Activated naive CD4-positive, alpha-beta T cell treated with anti-CD3 and anti-CD28 coated beads for 36 hours (primary cell): ENCODE results near the gene SPTBN2. TPM values are rescaled to one million over a fixed set of nuclear protein-coding genes. Genes with fewer than 3 reads are reported as not detected.

Source experiments
- CTCF ChIA-PET: fragments of 350-600 bp; sonication (Branson Sonifier 250); formaldehyde crosslinking; loops from one replicate; lab custom pipeline; 2021; ENCODE audit warnings: antibody characterized with exemption; lab: Charles Lee
- DNase-seq: peaks from one replicate; pipeline ENCODE4 v3.0.0-alpha.2; 2020
- H3K27ac Mint-ChIP-seq: one replicate; pipeline ENCODE4 v1.8.0; 2021; ENCODE audit warnings: mild to moderate bottlenecking, mixed read lengths
- H3K27me3 Mint-ChIP-seq: one replicate; pipeline ENCODE4 v1.8.0; 2021; ENCODE audit warnings: low read depth, mixed read lengths
- H3K36me3 Mint-ChIP-seq: one replicate; pipeline ENCODE4 v1.8.0; 2021; ENCODE audit warnings: low read depth, mixed read lengths
- H3K4me1 Mint-ChIP-seq: one replicate; pipeline ENCODE4 v1.8.0; 2021; ENCODE audit warnings: low read depth, mixed read lengths
- H3K4me3 Mint-ChIP-seq: one replicate; pipeline ENCODE4 v1.8.0; 2021; ENCODE audit warnings: mild to moderate bottlenecking, moderate library complexity, mixed read lengths
- H3K9me3 Mint-ChIP-seq: one replicate; pipeline ENCODE4 v1.8.0; 2021; ENCODE audit warnings: mixed read lengths
- intact Hi-C: fragments of 100-400 bp; cut with micrococcal nuclease; formaldehyde crosslinking; loops from one replicate; pipeline ENCODE4 v1.15.1; 2023
- total RNA-seq, 2 experiments: library from RNA; stranded (reverse); gene quantifications; one replicate each; pipeline ENCODE4 v1.2.3, GENCODE V29; 2021

SPTBN2 gene
- total RNA-seq, 2 experiments from 2014 or later: 1.8 to 3.0 TPM

DNA sequence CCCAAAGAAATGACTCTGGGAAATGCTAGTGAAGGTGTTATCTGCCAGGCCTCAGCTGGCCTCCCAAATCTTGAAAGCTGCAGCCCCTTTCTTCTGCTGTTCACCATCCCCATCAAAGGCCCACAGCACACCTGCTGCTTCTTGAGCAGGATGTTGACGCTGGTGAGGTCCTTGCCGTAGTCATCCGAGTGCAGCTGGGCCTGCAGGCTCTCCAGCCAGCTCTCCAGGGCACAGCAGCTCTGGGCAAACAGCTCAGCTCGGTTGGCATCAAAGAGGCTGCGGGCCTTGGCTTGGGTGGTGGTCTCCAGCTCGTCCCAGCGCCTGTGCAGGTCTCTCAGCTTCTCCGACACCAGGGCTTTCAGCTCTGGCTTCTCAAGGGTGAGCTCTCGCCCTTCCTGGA lies 32.9 kb downstream of the SPTBN2 start:
- no peak for DNase-seq

DNA sequence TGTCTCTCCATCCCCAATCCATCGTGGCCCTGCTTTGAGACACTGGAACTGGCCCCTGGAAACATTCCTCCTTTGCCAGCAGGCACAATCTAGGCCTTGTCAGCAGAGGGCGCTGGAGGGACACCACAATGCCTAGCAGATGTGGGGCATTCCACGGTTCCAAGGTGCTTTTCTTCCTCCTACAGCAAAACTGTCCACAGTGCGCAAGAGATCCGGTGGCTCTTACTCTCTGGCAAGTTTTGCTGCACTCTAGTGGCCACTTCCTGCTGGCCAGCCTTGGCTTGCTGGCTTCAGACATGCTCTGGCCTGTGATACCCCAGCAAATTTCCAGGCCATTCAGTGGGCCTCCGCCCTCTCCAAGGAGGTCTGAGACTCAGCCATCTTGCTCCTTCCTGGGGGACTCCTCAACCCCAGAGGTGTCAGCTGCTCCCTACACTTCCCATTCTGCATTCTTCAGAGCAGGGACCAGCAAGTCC lies 34.2 kb downstream of the SPTBN2 start:
- Mint-ChIP-seq H3K36me3 (no peaks in the 10 kb centered on the region), H3K4me3 (no peak overlapping the region), H3K27me3 (no peaks in the 10 kb centered on the region), H3K4me1 (no peaks in the 10 kb centered on the region), H3K9me3 (no peaks in the 10 kb centered on the region), H3K27ac (no peak overlapping the region)
- intact Hi-C loops: loop anchor here (1.0 to 2.0 kb wide), 6 partner anchors 50 to 377 kb away; partner anchors contain the start of gene C11orf86
- DNase-seq: peak; percentile 95
- CTCF ChIA-PET: interaction anchor here (0.6 to 2.5 kb wide), 6 partner anchors 9 to 451 kb away, joined by 3 to 35 read pairs (median 4); no protein-coding TSS in a partner anchor

More for the DNA sequence above, 32.9 kb downstream of the SPTBN2 start:
- Mint-ChIP-seq H3K4me3 (no peak overlapping the region), H3K9me3 (no peaks in the 10 kb centered on the region), H3K4me1 (no peaks in the 10 kb centered on the region), H3K27me3 (no peaks in the 10 kb centered on the region), H3K27ac (no peak overlapping the region), H3K36me3 (no peaks in the 10 kb centered on the region)
- CTCF ChIA-PET: interaction anchor here (0.6 to 2.5 kb wide), 9 partner anchors 9 to 273 kb away, joined by 3 to 35 read pairs (median 4); no protein-coding TSS in a partner anchor
- intact Hi-C loops: no loop called here

DNA sequence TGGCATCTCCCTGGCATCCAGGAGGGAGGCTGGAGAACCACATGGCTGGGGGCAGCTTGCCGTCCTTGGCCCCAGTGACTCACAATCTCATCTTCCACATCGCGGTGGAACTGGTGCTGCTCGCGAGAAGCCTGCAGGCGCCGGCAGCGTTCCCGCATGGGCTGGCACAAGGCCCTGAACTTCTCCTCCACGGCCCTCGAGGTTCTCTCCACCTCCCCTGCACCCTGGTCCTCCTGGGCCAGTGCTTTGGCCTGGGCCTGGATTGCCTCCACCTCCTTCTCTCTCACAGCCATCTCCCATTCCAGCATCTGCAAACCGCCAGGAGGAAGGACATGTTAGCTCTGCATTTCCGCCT lies 35.0 kb downstream of the SPTBN2 start:
- H3K36me3 Mint-ChIP-seq: no peaks in the 10 kb centered on the region
- CTCF ChIA-PET: interaction anchor here (0.7 to 1.1 kb wide), 4 partner anchors 101 to 140 kb away, joined by 3 to 6 read pairs (median 4); no protein-coding TSS in a partner anchor
- H3K27me3 Mint-ChIP-seq: no peaks in the 10 kb centered on the region
- no peaks in the 10 kb centered on the region for H3K9me3 Mint-ChIP-seq
- no peaks in the 10 kb centered on the region for H3K4me1 Mint-ChIP-seq
- DNase-seq: no peak
- intact Hi-C loops: loop anchor here (1.0 to 2.0 kb wide), 6 partner anchors 51 to 377 kb away; partner anchors contain the start of gene C11orf86
- H3K4me3 Mint-ChIP-seq: no peak overlapping the region
- no peak overlapping the region for H3K27ac Mint-ChIP-seq

DNA sequence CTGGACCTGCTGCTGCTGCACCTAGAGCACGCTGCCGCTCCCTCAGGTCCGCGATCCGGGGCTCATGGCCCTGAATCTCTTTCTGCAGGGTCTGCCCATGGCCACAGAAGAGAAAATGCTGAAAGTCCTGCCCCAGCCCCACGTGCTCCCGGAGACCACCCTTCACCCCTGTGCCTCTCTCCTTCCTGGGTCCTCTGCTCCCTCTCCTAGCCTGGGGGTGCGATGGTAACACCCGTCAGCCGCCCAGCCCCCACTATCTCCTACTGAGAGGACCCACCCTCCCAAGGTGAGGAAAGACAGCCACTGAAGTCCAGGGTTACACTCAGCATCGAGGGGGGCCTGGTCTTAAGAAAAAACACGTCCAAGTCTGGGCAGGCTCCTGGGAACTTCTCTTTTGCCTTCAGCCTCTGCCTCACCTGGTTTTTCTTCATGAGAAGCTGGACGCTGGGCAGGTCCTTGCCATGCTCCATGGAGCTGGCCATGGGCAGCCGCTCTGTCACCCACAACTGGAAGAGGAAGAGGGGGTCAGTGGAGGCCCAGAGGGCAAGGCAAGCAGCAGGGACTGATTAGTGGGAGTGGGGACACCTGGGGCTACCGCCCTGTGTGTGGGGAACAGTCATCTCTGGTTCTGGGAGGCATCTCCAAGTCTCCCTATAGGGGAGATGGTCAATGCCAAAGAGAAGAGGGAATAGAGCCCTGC lies 35.5 kb downstream of the SPTBN2 start:
- intact Hi-C loops: loop anchor here (1.0 to 2.0 kb wide), 6 partner anchors 51 to 378 kb away; partner anchors contain the start of gene C11orf86
- no peak for DNase-seq
- Mint-ChIP-seq H3K4me3 (no peak overlapping the region), H3K9me3 (no peaks in the 10 kb centered on the region), H3K27ac (no peak overlapping the region), H3K27me3 (no peaks in the 10 kb centered on the region), H3K36me3 (no peaks in the 10 kb centered on the region), H3K4me1 (no peaks in the 10 kb centered on the region)
- CTCF ChIA-PET: interaction anchor here (0.6 to 1.1 kb wide), 6 partner anchors 87 to 141 kb away, joined by 3 to 6 read pairs (median 4); no protein-coding TSS in a partner anchor

DNA sequence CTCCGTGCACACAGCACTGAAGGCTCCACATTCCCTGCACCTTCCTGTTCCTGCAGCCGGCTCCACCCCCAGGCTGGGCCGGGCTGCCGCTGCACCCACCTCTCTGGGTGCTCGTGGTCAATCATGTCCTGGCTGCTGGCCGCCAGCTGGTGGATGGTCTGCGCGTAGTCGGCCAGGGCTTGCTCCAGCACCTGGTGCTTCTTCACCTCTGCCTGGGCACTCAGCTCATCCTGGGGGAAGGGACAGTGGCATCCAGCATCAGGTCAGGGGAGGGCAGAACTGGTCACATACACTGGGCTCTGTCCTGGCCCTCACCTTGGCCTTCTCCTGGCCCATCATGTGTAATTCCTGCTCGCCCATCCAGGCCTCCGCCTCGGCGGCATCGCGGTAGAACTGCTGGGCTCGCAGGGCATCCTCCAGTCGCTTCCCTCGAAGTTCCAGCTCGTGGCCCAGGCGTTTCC lies 36.1 kb downstream of the SPTBN2 start:
- H3K36me3 Mint-ChIP-seq: no peaks in the 10 kb centered on the region
- CTCF ChIA-PET: interaction anchor here (0.6 to 1.2 kb wide), 6 partner anchors 87 to 192 kb away, joined by 3 to 6 read pairs (median 4); no protein-coding TSS in a partner anchor
- no peaks in the 10 kb centered on the region for H3K9me3 Mint-ChIP-seq
- no peaks in the 10 kb centered on the region for H3K27me3 Mint-ChIP-seq
- intact Hi-C loops: no loop called here
- H3K27ac Mint-ChIP-seq: no peak overlapping the region
- H3K4me1 Mint-ChIP-seq: no peaks in the 10 kb centered on the region
- no peak overlapping the region for H3K4me3 Mint-ChIP-seq
- no peak for DNase-seq

DNA sequence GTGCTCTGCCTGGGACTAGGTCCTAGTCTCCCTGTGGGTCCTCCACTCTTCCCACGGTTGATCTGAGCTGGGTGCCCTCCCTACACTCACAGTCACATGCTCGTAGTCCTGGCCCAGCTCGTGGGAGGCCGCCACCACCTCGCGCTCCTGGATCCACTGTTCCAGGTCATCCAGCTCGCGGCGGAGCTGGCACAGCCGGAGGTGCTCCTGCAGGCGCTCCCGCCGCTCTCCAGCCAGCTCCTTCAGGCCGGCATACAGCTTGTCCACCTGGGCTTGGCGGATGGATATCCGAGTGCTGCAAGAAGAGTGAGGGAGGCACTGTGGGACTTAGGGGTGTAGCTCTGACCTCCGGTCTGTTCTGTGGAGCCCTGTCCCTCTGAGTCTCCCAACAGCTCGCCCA lies 36.6 kb downstream of the SPTBN2 start:
- no peak overlapping the region for H3K27ac Mint-ChIP-seq
- no peaks in the 10 kb centered on the region for H3K4me1 Mint-ChIP-seq
- intact Hi-C loops: no loop called here
- DNase-seq: no peak
- H3K4me3 Mint-ChIP-seq: no peak overlapping the region
- H3K36me3 Mint-ChIP-seq: no peaks in the 10 kb centered on the region
- H3K27me3 Mint-ChIP-seq: no peaks in the 10 kb centered on the region
- H3K9me3 Mint-ChIP-seq: no peaks in the 10 kb centered on the region
- CTCF ChIA-PET: interaction anchor here (0.6 to 1.2 kb wide), 4 partner anchors 88 to 192 kb away, joined by 3 to 5 read pairs (median 4); no protein-coding TSS in a partner anchor

DNA sequence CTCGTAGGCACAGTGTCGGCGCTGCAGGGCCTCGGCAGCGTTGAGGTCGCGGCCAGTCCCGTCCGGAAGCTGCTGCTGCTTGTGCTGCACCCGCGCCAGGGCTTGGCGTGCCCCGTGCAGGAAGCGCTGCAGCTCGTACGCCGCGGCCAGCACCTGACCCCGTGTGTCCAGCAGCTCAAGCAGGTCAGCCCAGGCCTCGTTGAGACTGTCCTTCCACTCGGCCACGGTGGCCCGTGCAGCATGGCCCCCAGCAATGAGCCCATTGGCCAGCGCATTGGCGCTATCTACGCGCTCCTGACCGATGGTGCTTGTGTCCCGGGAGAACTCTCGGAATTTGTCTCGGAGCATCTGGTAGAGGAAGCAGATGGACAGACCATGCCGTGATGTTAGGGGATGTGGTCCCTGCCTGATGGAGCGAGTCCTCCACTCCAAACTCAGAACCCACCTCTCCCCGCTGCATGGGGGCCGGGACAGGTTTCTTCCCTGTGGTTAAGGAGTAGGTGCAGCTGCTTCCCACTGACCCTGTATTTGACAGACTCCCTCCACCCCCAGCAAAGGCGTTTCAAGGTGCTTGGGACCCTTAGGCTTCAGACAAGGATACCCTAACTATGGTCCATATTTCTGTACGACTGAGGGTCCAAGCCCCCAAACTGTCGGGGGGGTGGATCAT lies 37.6 kb downstream of the SPTBN2 start:
- no peaks in the 10 kb centered on the region for H3K9me3 Mint-ChIP-seq

DNA sequence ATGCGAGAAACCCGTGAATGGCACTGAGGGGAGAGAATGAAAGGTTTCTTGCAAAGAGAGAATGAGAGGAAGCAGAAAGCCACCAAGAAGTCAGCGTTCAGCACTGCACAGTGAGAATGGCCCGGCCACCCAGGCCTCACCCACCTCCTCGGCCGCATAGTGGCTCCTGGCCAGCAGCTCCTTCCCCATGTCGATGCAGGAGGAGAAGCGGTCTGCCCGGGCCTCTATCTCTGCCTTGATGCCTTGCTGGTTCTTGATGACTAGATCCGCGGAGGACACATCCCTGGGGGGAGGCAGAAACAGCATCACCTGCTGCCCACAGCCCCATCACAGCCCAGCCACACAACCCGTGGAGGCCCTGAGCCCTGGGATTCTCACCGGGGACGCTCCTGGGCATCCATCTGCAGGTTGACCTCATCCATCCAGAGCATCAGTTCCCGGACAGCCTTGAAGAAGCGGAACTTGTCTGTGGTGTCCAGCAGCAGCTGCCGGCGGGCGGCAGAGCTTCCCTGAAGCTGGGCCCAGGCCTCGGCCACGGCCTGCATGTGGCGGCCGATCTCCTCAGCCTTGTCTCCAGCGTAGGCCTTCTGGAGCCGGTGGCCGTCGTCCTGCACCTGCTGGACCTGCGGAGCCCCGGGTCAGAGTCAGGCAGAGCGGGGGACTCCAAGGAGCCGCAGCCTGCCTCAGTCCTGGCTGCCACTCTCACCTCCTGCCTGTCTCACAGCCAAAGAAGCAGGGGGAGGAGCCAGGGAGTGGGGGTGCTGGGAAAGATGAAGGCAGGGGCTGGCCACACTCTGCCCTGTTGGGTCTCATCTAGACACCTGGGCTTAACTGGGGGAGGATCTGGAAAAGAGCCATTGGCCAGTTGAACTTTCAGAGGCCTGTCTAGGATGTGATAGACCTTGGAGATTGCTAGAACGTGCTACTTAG lies 39.1 kb downstream of the SPTBN2 start:
- Mint-ChIP-seq H3K4me1 (no peaks in the 10 kb centered on the region), H3K4me3 (no peak overlapping the region), H3K9me3 (no peaks in the 10 kb centered on the region), H3K27ac (no peak overlapping the region), H3K27me3 (no peaks in the 10 kb centered on the region), H3K36me3 (no peaks in the 10 kb centered on the region)
- intact Hi-C loops: no loop called here
- no peak for DNase-seq
- CTCF ChIA-PET: interaction anchor here (0.6 kb wide), 1 partner anchor 36 kb away, joined by 3 read pairs; no protein-coding TSS in a partner anchor

More for the DNA sequence above, 37.6 kb downstream of the SPTBN2 start:
- CTCF ChIA-PET: interaction anchor here (1.0 kb wide), 1 partner anchor 193 kb away, joined by 4 read pairs; no protein-coding TSS in a partner anchor
- no peak overlapping the region for H3K27ac Mint-ChIP-seq
- H3K4me1 Mint-ChIP-seq: no peaks in the 10 kb centered on the region
- H3K27me3 Mint-ChIP-seq: no peaks in the 10 kb centered on the region
- DNase-seq: no peak
- intact Hi-C loops: no loop called here
- no peaks in the 10 kb centered on the region for H3K36me3 Mint-ChIP-seq
- H3K4me3 Mint-ChIP-seq: no peak overlapping the region

DNA sequence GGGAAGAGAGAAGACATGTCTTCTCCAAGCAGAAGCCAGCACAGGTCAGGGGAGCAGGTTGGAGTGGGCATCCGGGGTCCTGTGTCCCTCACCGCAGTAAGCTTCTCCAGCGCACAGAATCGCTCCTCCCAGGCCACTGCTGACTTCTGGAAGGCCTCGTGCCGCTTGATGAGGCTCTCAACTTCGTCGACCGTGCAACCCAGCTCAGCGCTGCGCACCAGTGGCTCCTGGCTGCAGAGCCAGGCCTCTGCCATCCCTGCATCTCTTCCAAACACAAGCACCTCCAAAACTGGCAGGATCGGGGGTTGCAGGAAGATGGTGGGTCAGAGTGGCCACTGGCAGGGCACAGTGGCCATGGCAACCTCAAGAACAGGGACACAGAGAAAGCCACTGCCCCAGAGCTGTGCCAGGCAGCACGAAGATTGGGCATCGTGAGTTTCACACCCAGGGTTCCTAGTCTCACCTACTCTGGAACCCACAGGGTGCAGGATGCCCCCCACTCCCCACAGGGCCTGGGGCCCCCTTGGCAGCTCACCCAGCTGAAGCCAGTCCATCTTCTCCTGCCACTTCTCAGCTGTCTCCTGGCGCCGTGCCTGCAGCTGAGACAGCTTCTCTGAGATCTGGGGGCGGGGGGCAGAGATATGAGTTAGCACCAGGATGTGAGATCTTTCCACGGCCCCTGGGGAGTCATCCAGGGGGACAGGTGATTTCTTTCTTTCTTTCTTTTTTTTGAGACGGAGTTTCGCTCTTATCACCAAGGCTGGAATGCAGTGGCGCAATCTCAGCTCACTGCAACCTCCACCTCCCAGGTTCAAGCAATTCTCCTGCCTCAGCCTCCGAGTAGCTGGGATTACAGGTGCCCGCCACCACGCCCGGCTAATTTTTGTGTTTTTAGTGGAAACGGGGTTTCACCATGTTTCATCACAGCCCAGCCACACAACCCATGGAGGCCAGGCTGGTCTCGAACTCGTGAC lies 40.2 kb downstream of the SPTBN2 start:
- H3K27me3 Mint-ChIP-seq: no peaks in the 10 kb centered on the region
- DNase-seq: no peak
- no peak overlapping the region for H3K27ac Mint-ChIP-seq
- CTCF ChIA-PET: no interaction called here
- no peaks in the 10 kb centered on the region for H3K9me3 Mint-ChIP-seq
- no peak overlapping the region for H3K4me3 Mint-ChIP-seq
- intact Hi-C loops: no loop called here
- H3K36me3 Mint-ChIP-seq: no peaks in the 10 kb centered on the region
- H3K4me1 Mint-ChIP-seq: no peaks in the 10 kb centered on the region

DNA sequence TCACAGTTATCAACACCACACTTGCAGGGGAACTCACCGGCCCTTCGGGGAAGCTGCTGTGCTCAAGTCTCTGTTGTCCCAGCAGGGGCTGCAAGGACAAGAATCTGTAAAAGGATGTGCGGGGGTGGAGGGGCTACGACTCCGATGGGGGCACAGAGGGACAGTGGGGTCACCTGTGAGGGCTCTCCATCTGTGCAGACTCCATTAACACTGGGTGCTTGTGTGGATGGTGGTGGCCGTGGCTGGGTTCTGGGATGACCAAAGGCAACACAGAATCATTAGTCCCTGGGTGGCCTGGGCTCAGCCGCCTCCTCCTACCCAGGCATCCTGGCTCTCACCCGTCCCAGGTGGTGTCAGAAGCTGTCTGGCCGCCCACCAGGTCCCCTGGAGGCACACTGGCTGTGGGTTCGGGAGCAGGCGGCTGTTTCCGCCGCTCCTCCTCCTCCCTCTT lies 41.2 kb downstream of the SPTBN2 start:
- CTCF ChIA-PET: no interaction called here
- Mint-ChIP-seq H3K4me3 (no peak overlapping the region), H3K36me3 (no peaks in the 10 kb centered on the region), H3K4me1 (no peaks in the 10 kb centered on the region), H3K27me3 (no peaks in the 10 kb centered on the region), H3K27ac (no peak overlapping the region), H3K9me3 (no peaks in the 10 kb centered on the region)
- DNase-seq: no peak
- intact Hi-C loops: no loop called here
